ENCODE results near the gene FHL3.
A peak's percentile ranks its signal among the peaks of the same experiment; 100 is the strongest.

The FHL3 gene

GRCh38 chr1:38005195-38006007 lies at the start of gene FHL3:
TSS of gene FHL3 (minus strand) at chr1:38005514. CDS start at chr1:37999412, 6,102 bp downstream.
- peak; percentile 98 for DNase-seq

GRCh38 chr1:38053416-38054091 lies 48.2 kb upstream of the FHL3 start:
- DNase-seq = no peak

GRCh38 chr1:38052750-38053415 lies 47.6 kb upstream of the FHL3 start:
- no peak for DNase-seq

GRCh38 chr1:38051079-38051543 lies 45.8 kb upstream of the FHL3 start:
- DNase-seq = no peak

GRCh38 chr1:38050397-38051078 lies 45.2 kb upstream of the FHL3 start:
- no peak for DNase-seq

- no peak for DNase-seq
These were observed 42.4 kb upstream of the FHL3 start for GRCh38 chr1:38047603-38048141.

GRCh38 chr1:38046884-38047602 lies 41.7 kb upstream of the FHL3 start:
- peak; percentile 100 for DNase-seq

GRCh38 chr1:38046333-38046883 lies 41.1 kb upstream of the FHL3 start, which contains the start of gene POU3F1:
TSS of gene POU3F1 (minus strand) at chr1:38046793. CDS start at chr1:38046743, 50 bp downstream.
- DNase-seq = no peak

GRCh38 chr1:38045401-38046332 lies 40.4 kb upstream of the FHL3 start:
- DNase-seq = peak; percentile 100

- DNase-seq = no peak
These were observed 39.2 kb upstream of the FHL3 start for GRCh38 chr1:38044221-38045215.

- DNase-seq = no peak
These were observed 37.9 kb upstream of the FHL3 start for GRCh38 chr1:38043036-38043747.

- no peak for DNase-seq
These were observed 36.9 kb upstream of the FHL3 start for GRCh38 chr1:38041936-38042834.

GRCh38 chr1:38039331-38040088 lies 34.2 kb upstream of the FHL3 start:
- DNase-seq = no peak

- no peak for DNase-seq
These were observed 33.5 kb upstream of the FHL3 start for GRCh38 chr1:38038861-38039260.

- no peak for DNase-seq
These were observed 32.1 kb upstream of the FHL3 start for GRCh38 chr1:38037221-38037939.

GRCh38 chr1:38034871-38035270 lies 29.6 kb upstream of the FHL3 start:
- no peak for DNase-seq
